ENCODE data around the gene HHIP. TPM values are rescaled to one million over a fixed set of nuclear protein-coding genes. Genes with fewer than 3 reads are reported as not detected.
A peak's percentile ranks its signal among the peaks of the same experiment; 100 is the strongest.

Gene HHIP
- total RNA-seq, 1 experiment from 2014 or later, result 0.28 TPM

GRCh38 chr4:144699565-144699964 is 53.6 kb downstream of the HHIP start:
- peak; percentile 6 for DNase-seq (ENCODE audit: low spot score)
- Histone ChIP-seq H3K27ac (ENCODE audit: low read depth, low read length, poor library complexity, severe bottlenecking) (no peak overlapping the region), H3K36me3 (ENCODE audit: insufficient read depth, low read length, poor library complexity, severe bottlenecking) (no peaks in the 10 kb centered on the region), H3K27me3 (replicated peaks; ENCODE audit: insufficient read depth, low read depth, low read length, poor library complexity) (no peaks in the 10 kb centered on the region), H3K4me3 (ENCODE audit: low read depth, low read length, poor library complexity, severe bottlenecking) (no peak overlapping the region), H3K9me3 (ENCODE audit: low read depth, low read length, poor library complexity, severe bottlenecking) (no peaks in the 10 kb centered on the region), H3K4me1 (ENCODE audit: insufficient read depth, low read length, poor library complexity, severe bottlenecking) (no peaks in the 10 kb centered on the region)
- ChIA-PET CTCF (no interaction called here), POLR2A (ENCODE audit: low non-redundant PET) (no interaction called here)
- TF ChIP-seq CTCF (conservative IDR thresholded peaks at IDR 0.05; ENCODE audit: low read depth, low read length), result no peak
- no peak for TF ChIP-seq EZH2 (IDR thresholded peaks at IDR 0.05; ENCODE audit: borderline replicate concordance, low read depth, low read length, poor library complexity, severe bottlenecking)
- BruUV-seq (replicated peaks), result no TSS peak
- intact Hi-C loops (cut with micrococcal nuclease; ENCODE audit: unreplicated experiment), result no loop called here

- POLR2A ChIA-PET (ENCODE audit: low non-redundant PET), result no interaction called here
- no peaks in the 10 kb centered on the region for H3K4me1 ChIP-seq (ENCODE audit: insufficient read depth, low read length, poor library complexity, severe bottlenecking)
- no peak overlapping the region for H3K4me3 ChIP-seq (ENCODE audit: low read depth, low read length, poor library complexity, severe bottlenecking)
- DNase-seq (ENCODE audit: low spot score), result no peak
- H3K27me3 ChIP-seq (replicated peaks; ENCODE audit: insufficient read depth, low read depth, low read length, poor library complexity), result no peaks in the 10 kb centered on the region
- H3K36me3 ChIP-seq (ENCODE audit: insufficient read depth, low read length, poor library complexity, severe bottlenecking), result no peaks in the 10 kb centered on the region
- no peak overlapping the region for H3K27ac ChIP-seq (ENCODE audit: low read depth, low read length, poor library complexity, severe bottlenecking)
- intact Hi-C loops (cut with micrococcal nuclease; ENCODE audit: unreplicated experiment), result no loop called here
- no TSS peak for BruUV-seq (replicated peaks)
- TF ChIP-seq EZH2 (IDR thresholded peaks at IDR 0.05; ENCODE audit: borderline replicate concordance, low read depth, low read length, poor library complexity, severe bottlenecking) (no peak), CTCF (conservative IDR thresholded peaks at IDR 0.05; ENCODE audit: low read depth, low read length) (no peak)
- CTCF ChIA-PET, result no interaction called here
- no peaks in the 10 kb centered on the region for H3K9me3 ChIP-seq (ENCODE audit: low read depth, low read length, poor library complexity, severe bottlenecking)
These were observed 55.8 kb downstream of the HHIP start for GRCh38 chr4:144701683-144702233.

GRCh38 chr4:144703494-144703893 is 57.5 kb downstream of the HHIP start:
- CTCF ChIA-PET, result no interaction called here
- no peaks in the 10 kb centered on the region for H3K9me3 ChIP-seq (ENCODE audit: low read depth, low read length, poor library complexity, severe bottlenecking)
- no peaks in the 10 kb centered on the region for H3K27me3 ChIP-seq (replicated peaks; ENCODE audit: insufficient read depth, low read depth, low read length, poor library complexity)
- BruUV-seq (replicated peaks), result no TSS peak
- POLR2A ChIA-PET (ENCODE audit: low non-redundant PET), result no interaction called here
- intact Hi-C loops (cut with micrococcal nuclease; ENCODE audit: unreplicated experiment), result no loop called here
- H3K4me1 ChIP-seq (ENCODE audit: insufficient read depth, low read length, poor library complexity, severe bottlenecking), result no peaks in the 10 kb centered on the region
- H3K4me3 ChIP-seq (ENCODE audit: low read depth, low read length, poor library complexity, severe bottlenecking), result no peak overlapping the region
- no peak overlapping the region for H3K27ac ChIP-seq (ENCODE audit: low read depth, low read length, poor library complexity, severe bottlenecking)
- TF ChIP-seq CTCF (conservative IDR thresholded peaks at IDR 0.05; ENCODE audit: low read depth, low read length) (no peak), EZH2 (IDR thresholded peaks at IDR 0.05; ENCODE audit: borderline replicate concordance, low read depth, low read length, poor library complexity, severe bottlenecking) (no peak)
- DNase-seq (ENCODE audit: low spot score), result no peak
- no peaks in the 10 kb centered on the region for H3K36me3 ChIP-seq (ENCODE audit: insufficient read depth, low read length, poor library complexity, severe bottlenecking)

Data from A673 (cell line).